Liver (tissue), 9 donors: ENCODE results near the gene DPH5. TPM values are rescaled to one million over a fixed set of nuclear protein-coding genes. Genes with fewer than 3 reads are reported as not detected.

Experiments used
- DNase-seq: peaks from one replicate; pipeline ENCODE4 v3.0.0-alpha.2; 2017; ENCODE audit warnings: low spot score
- H3K27ac ChIP-seq, 2 donors: one replicate each; pipeline ENCODE4 v1.7.0; 2013; ENCODE audit warnings: inconsistent platforms in 2 of 2, low read length in 2 of 2, control low read depth in 1 of 2, low read depth in 1 of 2, mild to moderate bottlenecking in 1 of 2
- H3K27me3 ChIP-seq, 4 donors: one replicate each; pipeline versions ENCODE4 v1.6.1 to v1.7.0; 2013; ENCODE audit warnings: low read length in 3 of 4, inconsistent platforms in 1 of 4, mild to moderate bottlenecking in 1 of 4, moderate library complexity in 1 of 4; ENCODE audit not compliant: control insufficient read depth in 4 of 4, insufficient read depth in 4 of 4
- H3K36me3 ChIP-seq, 4 donors: one replicate each; pipeline versions ENCODE4 v1.6.1 to v1.7.0; 2013; ENCODE audit warnings: low read length in 3 of 4, mild to moderate bottlenecking in 3 of 4, low read depth in 1 of 4, moderate library complexity in 1 of 4; ENCODE audit not compliant: control insufficient read depth in 4 of 4, insufficient read depth in 3 of 4
- H3K4me1 ChIP-seq, 4 donors: one replicate each; pipeline versions ENCODE4 v1.6.1 to v1.7.0; 2013; ENCODE audit warnings: low read length in 3 of 4, mild to moderate bottlenecking in 3 of 4, moderate library complexity in 1 of 4; ENCODE audit not compliant: control insufficient read depth in 4 of 4, insufficient read depth in 4 of 4
- H3K4me3 ChIP-seq, 3 donors: one replicate each; pipeline versions ENCODE4 v1.6.1 to v1.7.0; 2013; ENCODE audit warnings: low read length in 3 of 3, control low read depth in 1 of 3, low read depth in 1 of 3, mild to moderate bottlenecking in 1 of 3
- H3K9ac ChIP-seq, 2 donors: one replicate each; pipeline ENCODE4 v1.7.0; 2013; ENCODE audit warnings: low read length in 2 of 2, mild to moderate bottlenecking in 2 of 2, moderate library complexity in 2 of 2, control low read depth in 1 of 2, low read depth in 1 of 2
- H3K9me3 ChIP-seq, 4 donors: one replicate each; pipeline versions ENCODE4 v1.6.1 to v1.7.0; 2013; ENCODE audit warnings: low read length in 3 of 4; ENCODE audit not compliant: control insufficient read depth in 4 of 4
- CTCF ChIP-seq: fragments of 150-350 bp; IDR thresholded peaks from 2 replicates; pipeline ENCODE4 v1.5.1; 2017; ENCODE audit warnings: improper control_type of control experiment, low read depth, low read length; ENCODE audit not compliant: missing input control
- EGR1 ChIP-seq, 2 donors: IDR thresholded peaks; 2 replicates each; pipeline ENCODE4 v1.6.1; 2016 to 2018; ENCODE audit warnings: antibody characterized with exemption in 2 of 2, low read depth in 2 of 2
- FOXA1 ChIP-seq: IDR thresholded peaks from 2 replicates; pipeline ENCODE4 v1.6.1; 2016; ENCODE audit warnings: antibody characterized with exemption
- FOXA2 ChIP-seq: IDR thresholded peaks from 2 replicates; pipeline ENCODE4 v1.6.1; 2016; ENCODE audit warnings: antibody characterized with exemption
- GABPA ChIP-seq, 2 donors: IDR thresholded peaks in 1 of 2; conservative IDR thresholded peaks in 1 of 2; 2 replicates each; pipeline ENCODE4 v1.6.1; 2016; ENCODE audit warnings: antibody characterized with exemption in 2 of 2, mild to moderate bottlenecking in 1 of 2, moderate library complexity in 1 of 2
- HNF4G ChIP-seq: IDR thresholded peaks from 2 replicates; pipeline ENCODE4 v1.6.1; 2016; ENCODE audit warnings: antibody characterized with exemption
- JUND ChIP-seq, 2 donors: IDR thresholded peaks; 2 replicates each; pipeline ENCODE4 v1.6.1; 2016; ENCODE audit warnings: antibody characterized with exemption in 2 of 2
- NR2F2 ChIP-seq: IDR thresholded peaks from 2 replicates; pipeline ENCODE4 v1.6.1; 2016; ENCODE audit warnings: antibody characterized with exemption
- RAD21 ChIP-seq, 2 donors: IDR thresholded peaks; 2 replicates each; pipeline ENCODE4 v1.6.1; 2016; ENCODE audit warnings: antibody characterized with exemption in 2 of 2, mild to moderate bottlenecking in 2 of 2
- REST ChIP-seq: IDR thresholded peaks from 2 replicates; pipeline ENCODE4 v1.6.1; 2016; ENCODE audit warnings: antibody characterized with exemption, mild to moderate bottlenecking
- SP1 ChIP-seq: IDR thresholded peaks from 2 replicates; pipeline ENCODE4 v1.6.1; 2018; ENCODE audit warnings: antibody characterized with exemption, mild to moderate bottlenecking
- TAF1 ChIP-seq: conservative IDR thresholded peaks from 2 replicates; pipeline ENCODE4 v1.6.1; 2016; ENCODE audit warnings: antibody characterized with exemption, mild to moderate bottlenecking
- polyA plus RNA-seq, 2 donors: library from polyadenylated mRNA; stranded (reverse) in 1 of 2; unstranded in 1 of 2; fragments of 200-250 nt in 1 of 2; fragments of >200 nt in 1 of 2; fragmentation: Nextera tagmentation in 1 of 2; extraction: Ambion mirVana in 1 of 2; gene quantifications; one replicate each; pipeline versions ENCODE4 v1.2.1 to v1.2.3, GENCODE V29; 2013 to 2015
- total RNA-seq, 2 donors: library from RNA; depleted of rRNA; stranded (reverse); fragments of >200 nt; gene quantifications; one replicate each; pipeline ENCODE4 v1.2.3, GENCODE V29; 2014
- TF ChIP-seq, protein P1 (sequence below): IDR thresholded peaks from 2 replicates; pipeline ENCODE4 v1.6.1; 2016; ENCODE audit warnings: antibody characterized with exemption
- TF ChIP-seq, protein P2 (sequence below): IDR thresholded peaks from 2 replicates; pipeline ENCODE4 v1.6.1; 2016; ENCODE audit warnings: antibody characterized with exemption
- donor health status: healthy.
- donor health status: healthy.
- donor health status: healthy.
- donor health status: healthy.
- donor health status: healthy.

DPH5 gene
- total and polyA plus RNA-seq, 4 donors = 12.9 to 16.3 (median 14.8) TPM

DNA sequence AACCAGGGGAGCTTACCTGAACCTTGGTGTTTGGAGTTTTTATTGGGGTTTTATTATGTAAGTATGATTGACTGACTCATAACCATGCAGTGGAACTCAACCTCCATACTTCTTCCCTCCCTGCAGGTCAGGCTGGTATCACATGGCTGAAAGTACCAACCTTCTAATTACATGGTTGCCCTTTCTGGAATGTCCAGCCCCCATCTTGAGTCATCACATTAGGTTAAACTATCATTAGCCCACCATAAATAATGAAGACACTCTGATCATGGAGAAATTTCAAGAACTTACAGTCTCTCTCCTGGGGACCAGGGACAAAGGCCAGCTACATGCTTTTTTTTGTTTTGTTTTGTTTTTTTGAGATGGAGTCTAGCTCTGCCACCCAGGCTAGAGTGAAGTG lies 19.2 kb upstream of the DPH5 start:
- Histone ChIP-seq H3K9ac (no peak overlapping the region), H3K4me1 (no peaks in the 10 kb centered on the region), H3K36me3 (peaks cover 0 to 1% (median 0%) of the 10 kb centered on the region in 4 donors), H3K27me3 (no peaks in the 10 kb centered on the region), H3K9me3 (no peaks in the 10 kb centered on the region), H3K4me3 (no peak overlapping the region), H3K27ac (no peak overlapping the region)
- TF ChIP-seq FOXA1 = no peak
- no peak for TF ChIP-seq EGR1 (IDR thresholded peaks at IDR 0.05; ENCODE audit: low read depth in 2 of 2)
- TF ChIP-seq, protein P1, sequence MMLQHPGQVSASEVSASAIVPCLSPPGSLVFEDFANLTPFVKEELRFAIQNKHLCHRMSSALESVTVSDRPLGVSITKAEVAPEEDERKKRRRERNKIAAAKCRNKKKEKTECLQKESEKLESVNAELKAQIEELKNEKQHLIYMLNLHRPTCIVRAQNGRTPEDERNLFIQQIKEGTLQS = no peak
- no peak for TF ChIP-seq GABPA (IDR thresholded peaks at IDR 0.05 in 1 of 2, conservative IDR thresholded peaks at IDR 0.05 in 1 of 2)
- TF ChIP-seq REST = no peak
- TF ChIP-seq HNF4G = no peak
- no peak for TF ChIP-seq TAF1
- no peak for TF ChIP-seq NR2F2
- TF ChIP-seq SP1 = no peak
- no peak for DNase-seq

DNA sequence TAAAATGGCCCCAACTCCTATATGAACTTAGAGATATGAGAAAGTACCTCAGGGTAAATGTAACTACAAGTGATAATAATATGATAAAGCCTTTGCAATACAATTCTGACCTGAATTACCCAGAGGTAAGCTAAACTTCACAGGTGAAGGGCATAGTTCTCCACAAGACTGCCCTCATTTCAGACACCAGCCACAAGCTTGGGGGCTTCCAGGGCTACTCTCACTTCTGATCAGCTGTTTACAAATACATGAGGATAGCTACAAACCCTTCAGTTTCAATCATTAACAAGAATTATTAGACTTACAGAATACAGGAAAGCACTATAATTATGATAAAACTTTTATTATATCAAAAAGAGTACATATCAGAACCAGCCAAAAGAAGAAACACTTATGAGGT lies 18.7 kb upstream of the DPH5 start:
- no peaks in the 10 kb centered on the region for H3K4me1 ChIP-seq
- no peaks in the 10 kb centered on the region for H3K27me3 ChIP-seq
- DNase-seq = no peak
- TF ChIP-seq HNF4G (no peak), FOXA1 (no peak), CTCF (no peak), TAF1 (no peak), JUND (IDR thresholded peaks at IDR 0.05) (no peak), FOXA2 (no peak), EGR1 (IDR thresholded peaks at IDR 0.05; ENCODE audit: low read depth in 2 of 2) (no peak), SP1 (no peak), RAD21 (IDR thresholded peaks at IDR 0.05) (no peak)
- TF ChIP-seq, protein P1 = no peak
- TF ChIP-seq, protein P2, sequence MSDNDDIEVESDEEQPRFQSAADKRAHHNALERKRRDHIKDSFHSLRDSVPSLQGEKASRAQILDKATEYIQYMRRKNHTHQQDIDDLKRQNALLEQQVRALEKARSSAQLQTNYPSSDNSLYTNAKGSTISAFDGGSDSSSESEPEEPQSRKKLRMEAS = no peak
- no peak overlapping the region for H3K27ac ChIP-seq
- H3K4me3 ChIP-seq = no peak overlapping the region
- no peak overlapping the region for H3K9ac ChIP-seq
- H3K36me3 ChIP-seq = peaks cover 0 to 1% (median 0%) of the 10 kb centered on the region in 4 donors
- no peaks in the 10 kb centered on the region for H3K9me3 ChIP-seq
